ENCODE measurements around the gene DDX10. TPM values are rescaled to one million over a fixed set of nuclear protein-coding genes. Genes with fewer than 3 reads are reported as not detected.

DDX10 gene
- total and polyA plus RNA-seq, 2 of the 8 experiments (the other 6 are each of a cell fraction or from before 2014, with no cell fraction given) = 49.2 to 52.2 TPM

GRCh38 chr11:108913204-108913603, 248.3 kb downstream of the DDX10 start:
- Histone ChIP-seq H2BK12ac (ENCODE audit: low read depth, low read length) (no peak overlapping the region), H2BK120ac (replicated peaks; ENCODE audit: low read depth, low read length) (no peak overlapping the region), H3K23ac (ENCODE audit: insufficient read length) (no peak overlapping the region), H2BK20ac (ENCODE audit: low read length) (no peak overlapping the region), H2AK5ac (ENCODE audit: low read depth, low read length) (no peak overlapping the region), H3K9me3 (ENCODE audit: insufficient read depth in 2 of 2, low read depth in 1 of 2, low read length in 1 of 2) (no peaks in the 10 kb centered on the region), H2BK5ac (ENCODE audit: low read depth, low read length) (no peak overlapping the region), H4K8ac (ENCODE audit: extremely low read depth, insufficient read depth, low read length) (no peak overlapping the region), H3K9ac (replicated peaks in 1 of 4; ENCODE audit: extremely low read depth in 1 of 4, low read depth in 3 of 4, low read length in 3 of 4) (no peak overlapping the region), H2BK15ac (ENCODE audit: low read length) (no peak overlapping the region), H3K4me3 (ENCODE audit: extremely low read depth in 1 of 4, insufficient read depth in 2 of 4, low read depth in 3 of 4, low read length in 4 of 4) (no peak overlapping the region), H3K36me3 (ENCODE audit: control insufficient read depth in 2 of 4, insufficient read depth in 4 of 4, low read length in 3 of 4) (no peaks in the 10 kb centered on the region), H4K91ac (replicated peaks; ENCODE audit: insufficient read length, low read length) (no peak overlapping the region), H4K20me1 (replicated peaks in 1 of 2; ENCODE audit: control insufficient read depth in 1 of 2, insufficient read depth in 2 of 2, low read length in 2 of 2) (no peaks in the 10 kb centered on the region), H3K79me2 (ENCODE audit: control insufficient read depth in 1 of 2, insufficient read depth in 2 of 2, low read length in 2 of 2) (no peaks in the 10 kb centered on the region), H3K23me2 (ENCODE audit: low read depth, low read length) (peaks cover 2% of the 10 kb centered on the region; the same call in 1 of the 2 replicates), H3K56ac (replicated peaks; ENCODE audit: insufficient read length, low read depth, low read length) (no peak overlapping the region), H3K27me3 (replicated peaks in 1 of 4; ENCODE audit: control insufficient read depth in 3 of 4, extremely low read depth in 1 of 4, insufficient read depth in 3 of 4, low read length in 3 of 4) (no peaks in the 10 kb centered on the region), H3K4me2 (ENCODE audit: insufficient read depth in 1 of 2, low read depth in 2 of 2, low read length in 2 of 2) (no peak overlapping the region), H3K4me1 (replicated peaks in 1 of 4; ENCODE audit: control insufficient read depth in 3 of 4, insufficient read depth in 4 of 4, low read length in 3 of 4) (peaks cover 0 to 4% (median under 1%) of the 10 kb centered on the region in 4 experiments; a peak in 2 of 7 replicates), H3K18ac (ENCODE audit: extremely low read depth, low read length) (no peak overlapping the region), H2AFZ (ENCODE audit: low read length) (no peak overlapping the region), H3K14ac (ENCODE audit: insufficient read length) (no peak overlapping the region), H4K5ac (ENCODE audit: insufficient read length, low read depth, low read length) (no peak overlapping the region), H3K79me1 (ENCODE audit: low read depth, low read length) (no peaks in the 10 kb centered on the region), H3K4ac (replicated peaks; ENCODE audit: insufficient read length, low read depth, low read length) (no peak overlapping the region), H3K27ac (ENCODE audit: low read depth, low read length) (no peak overlapping the region)
- 90% methylated on average over 4 of the region's 4 CpGs; no CpG with 5 or more reads in 1 of the 2 experiments for WGBS, 2 experiments (ENCODE audit: extremely low coverage in 1 of 2, insufficient coverage in 1 of 2, insufficient read length in 1 of 2, insufficient replicate concordance in 2 of 2, low coverage in 1 of 2, low lambda C conversion rate in 2 of 2, missing lambda C conversion rate in 1 of 2)
- FAIRE-seq (no peak), DNase-seq (ENCODE audit: low read depth in 1 of 2, low spot score in 2 of 2) (no peak)
- TF ChIP-seq YY1 (IDR thresholded peaks at IDR 0.05; ENCODE audit: low read depth, low read length) (no peak), JUND (IDR thresholded peaks at IDR 0.05; ENCODE audit: low read length) (no peak), CTCF (IDR thresholded peaks at IDR 0.05; ENCODE audit: control extremely low read depth in 1 of 3, insufficient read depth in 1 of 3, low read depth in 1 of 3, low read length in 3 of 3) (no peak)
- ChIA-PET CTCF (ENCODE audit: partially characterized antibody) (no interaction called here), POLR2A (ENCODE audit: partially characterized antibody) (no interaction called here)

All from H1 (cell line).